Measurements from ENCODE around the gene CTIF. TPM values are rescaled to one million over a fixed set of nuclear protein-coding genes. Genes with fewer than 3 reads are reported as not detected.

The CTIF gene
- polyA plus RNA-seq, 3 donors, result 0.38 to 8.7 (median 1.2) TPM

DNA sequence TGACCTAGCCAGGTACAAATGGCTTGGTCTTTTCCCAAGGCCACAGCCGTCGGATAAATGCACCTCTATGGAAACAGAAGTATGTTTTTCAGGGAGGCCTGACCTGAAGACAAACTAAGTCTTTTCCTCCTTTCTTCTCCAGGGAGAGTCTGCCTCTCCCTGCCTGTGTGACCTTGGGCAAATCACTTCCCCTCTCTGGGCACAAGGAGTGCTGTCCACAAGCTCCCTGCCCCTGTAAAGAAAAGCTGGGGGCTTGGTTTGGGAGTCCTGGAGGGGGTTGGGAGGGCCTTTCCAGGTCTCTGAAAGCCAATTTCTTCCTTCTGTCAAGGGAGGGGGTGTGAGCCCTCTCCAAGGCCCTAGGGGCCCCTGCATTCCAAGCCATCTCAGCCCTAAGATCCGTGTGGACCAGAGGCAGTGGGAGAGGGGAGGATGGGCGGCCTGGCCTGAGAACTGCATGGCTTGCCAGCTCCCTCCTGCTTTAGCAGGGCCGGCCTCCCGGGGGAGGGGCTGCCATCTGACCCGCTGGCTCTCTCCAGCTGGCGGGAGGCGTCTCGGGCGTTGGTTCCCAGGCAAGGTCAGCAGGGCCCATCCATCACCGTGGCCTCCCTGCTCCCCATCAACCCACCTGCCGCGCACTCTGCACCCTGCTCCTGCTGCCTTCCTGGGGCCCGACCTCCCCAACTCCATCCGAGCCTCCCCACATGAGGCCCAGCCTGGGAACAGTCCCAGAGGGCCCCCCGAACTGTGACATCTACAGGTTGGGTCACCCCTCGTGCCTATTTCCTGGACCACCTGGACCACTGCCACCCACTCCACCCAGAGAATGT is 350.5 kb downstream of the CTIF start:
- Mint-ChIP-seq H3K4me3 (no peak overlapping the region), H3K27ac (peak overlapping the region in 1 of 7 donors; percentile 50), H3K4me1 (peaks cover 7% of the 10 kb centered on the region), H3K9me3 (peaks cover 0 to 3% (median 0%) of the 10 kb centered on the region in 7 donors), H3K27me3 (ENCODE audit: low read depth in 3 of 3) (peaks cover 0 to 2% (median 2%) of the 10 kb centered on the region in 3 donors), H3K36me3 (no peaks in the 10 kb centered on the region)
- intact Hi-C loops (cut with micrococcal nuclease), result no loop called here
- 92% methylated on average over 8 of the region's 18 CpGs for WGBS (ENCODE audit: insufficient coverage)
- H3K36me3 ChIP-seq (replicated peaks in 1 of 2; ENCODE audit: control insufficient read depth in 1 of 2, insufficient read depth in 2 of 2, low read length in 2 of 2), result no peaks in the 10 kb centered on the region
- TF ChIP-seq CTCF (IDR thresholded peaks at IDR 0.05), result no peak
- H3K9ac ChIP-seq (ENCODE audit: insufficient read depth, low read length, poor library complexity, severe bottlenecking), result no peak overlapping the region
- no peak overlapping the region for H3K4me2 ChIP-seq (replicated peaks; ENCODE audit: extremely low read depth, low read length, poor library complexity, severe bottlenecking)
- no peak overlapping the region for H2AFZ ChIP-seq (ENCODE audit: insufficient read depth, low read depth, low read length, poor library complexity, severe bottlenecking)
- no peaks in the 10 kb centered on the region for H3K27me3 ChIP-seq (ENCODE audit: control insufficient read depth in 2 of 2, insufficient read depth in 2 of 2, low read length in 2 of 2)
- H3K4me3 ChIP-seq (replicated peaks in 1 of 3; ENCODE audit: low read depth in 2 of 3, low read length in 3 of 3), result no peak overlapping the region
- no peaks in the 10 kb centered on the region for H3K9me3 ChIP-seq (replicated peaks in 1 of 2; ENCODE audit: control insufficient read depth in 1 of 2, insufficient read depth in 1 of 2, low read length in 2 of 2)
- peaks cover 3% of the 10 kb centered on the region in 2 donors for H3K4me1 ChIP-seq (ENCODE audit: control insufficient read depth in 1 of 2, insufficient read depth in 2 of 2, low read length in 2 of 2)
- DNase-seq, result no peak
- H4K20me1 ChIP-seq (ENCODE audit: insufficient read depth, low read length), result no peaks in the 10 kb centered on the region
- H3K79me2 ChIP-seq (ENCODE audit: insufficient read depth, low read length), result no peaks in the 10 kb centered on the region
- H3K27ac ChIP-seq (ENCODE audit: low read depth in 1 of 2, low read length in 2 of 2), result no peak overlapping the region

GRCh38 chr18:48889981-48890762 is 351.3 kb downstream of the CTIF start:
- H3K27me3 Mint-ChIP-seq (ENCODE audit: low read depth in 3 of 3), result peaks cover 0 to 2% (median 0%) of the 10 kb centered on the region in 3 donors

More at GRCh38 chr18:48889981-48890762, 351.3 kb downstream of the CTIF start:
- TF ChIP-seq CTCF (IDR thresholded peaks at IDR 0.05), result no peak
- Histone ChIP-seq H3K4me2 (replicated peaks; ENCODE audit: extremely low read depth, low read length, poor library complexity, severe bottlenecking) (no peak overlapping the region), H4K20me1 (ENCODE audit: insufficient read depth, low read length) (no peaks in the 10 kb centered on the region), H3K9ac (ENCODE audit: insufficient read depth, low read length, poor library complexity, severe bottlenecking) (no peak overlapping the region), H3K27ac (ENCODE audit: low read depth in 1 of 2, low read length in 2 of 2) (no peak overlapping the region), H3K4me3 (replicated peaks in 1 of 3; ENCODE audit: low read depth in 2 of 3, low read length in 3 of 3) (no peak overlapping the region), H3K79me2 (ENCODE audit: insufficient read depth, low read length) (no peaks in the 10 kb centered on the region), H2AFZ (ENCODE audit: insufficient read depth, low read depth, low read length, poor library complexity, severe bottlenecking) (no peak overlapping the region), H3K36me3 (replicated peaks in 1 of 2; ENCODE audit: control insufficient read depth in 1 of 2, insufficient read depth in 2 of 2, low read length in 2 of 2) (no peaks in the 10 kb centered on the region), H3K4me1 (ENCODE audit: control insufficient read depth in 1 of 2, insufficient read depth in 2 of 2, low read length in 2 of 2) (no peaks in the 10 kb centered on the region), H3K9me3 (replicated peaks in 1 of 2; ENCODE audit: control insufficient read depth in 1 of 2, insufficient read depth in 1 of 2, low read length in 2 of 2) (no peaks in the 10 kb centered on the region), H3K27me3 (ENCODE audit: control insufficient read depth in 2 of 2, insufficient read depth in 2 of 2, low read length in 2 of 2) (no peaks in the 10 kb centered on the region)
- Mint-ChIP-seq H3K4me3 (no peak overlapping the region), H3K9me3 (peaks cover 0 to 1% (median 0%) of the 10 kb centered on the region in 7 donors), H3K36me3 (no peaks in the 10 kb centered on the region), H3K4me1 (peaks cover 5% of the 10 kb centered on the region), H3K27ac (no peak overlapping the region)
- 91% methylated on average over 6 of the region's 13 CpGs for WGBS (ENCODE audit: insufficient coverage)
- intact Hi-C loops (cut with micrococcal nuclease), result loop anchor here in 1 of 2 donors (10.0 kb wide), 1 partner anchor 215 kb away; no protein-coding TSS in a partner anchor
- DNase-seq, result no peak
